ENCODE data around the gene FRMPD4. TPM values are rescaled to one million over a fixed set of nuclear protein-coding genes. Genes with fewer than 3 reads are reported as not detected.
A peak's percentile ranks its signal among the peaks of the same experiment; 100 is the strongest.

Gene FRMPD4
- total and polyA plus RNA-seq, 8 donors, result 0.45 to 0.86 (median 0.68) TPM; not detected in 2

GRCh38 chrX:12210196-12210815 lies 72.0 kb downstream of the FRMPD4 start:
- no peaks in the 10 kb centered on the region for H3K9me3 ChIP-seq
- DNase-seq (peak in 1 of 4 donors; percentile 33), ATAC-seq (no peak)
- no peaks in the 10 kb centered on the region for H3K4me1 ChIP-seq
- no peaks in the 10 kb centered on the region for H3K36me3 ChIP-seq
- no peak overlapping the region for H3K4me3 ChIP-seq
- TF ChIP-seq CTCF (IDR thresholded peaks at IDR 0.05), result no peak
- intact Hi-C loops (cut with DNase I), result no loop called here
- H3K27ac ChIP-seq, result no peak overlapping the region
- H3K27me3 ChIP-seq, result no peaks in the 10 kb centered on the region

GRCh38 chrX:12210971-12211370 lies 72.7 kb downstream of the FRMPD4 start:
- H3K4me1 ChIP-seq, result no peaks in the 10 kb centered on the region
- DNase-seq (no peak), ATAC-seq (no peak)
- H3K4me3 ChIP-seq, result no peak overlapping the region
- no peaks in the 10 kb centered on the region for H3K9me3 ChIP-seq
- intact Hi-C loops (cut with DNase I), result no loop called here
- H3K36me3 ChIP-seq, result no peaks in the 10 kb centered on the region
- no peaks in the 10 kb centered on the region for H3K27me3 ChIP-seq
- no peak overlapping the region for H3K27ac ChIP-seq
- no peak for TF ChIP-seq CTCF (IDR thresholded peaks at IDR 0.05)

GRCh38 chrX:12223650-12224049 lies 85.4 kb downstream of the FRMPD4 start:
- DNase-seq, result no peak
- intact Hi-C loops (cut with DNase I), result no loop called here

GRCh38 chrX:12225107-12225506 lies 86.8 kb downstream of the FRMPD4 start:
- DNase-seq (no peak), ATAC-seq (no peak)
- Histone ChIP-seq H3K4me1 (no peaks in the 10 kb centered on the region), H3K36me3 (no peaks in the 10 kb centered on the region), H3K9me3 (no peaks in the 10 kb centered on the region), H3K27ac (no peak overlapping the region), H3K27me3 (no peaks in the 10 kb centered on the region), H3K4me3 (no peak overlapping the region)
- TF ChIP-seq CTCF (IDR thresholded peaks at IDR 0.05), result no peak
- intact Hi-C loops (cut with DNase I), result no loop called here

More at GRCh38 chrX:12223650-12224049, 85.4 kb downstream of the FRMPD4 start:
- no peak for TF ChIP-seq CTCF (IDR thresholded peaks at IDR 0.05)
- no peak overlapping the region for H3K27ac ChIP-seq
- no peak overlapping the region for H3K4me3 ChIP-seq
- H3K9me3 ChIP-seq, result no peaks in the 10 kb centered on the region
- ATAC-seq, result no peak
- no peaks in the 10 kb centered on the region for H3K36me3 ChIP-seq
- no peaks in the 10 kb centered on the region for H3K4me1 ChIP-seq
- no peaks in the 10 kb centered on the region for H3K27me3 ChIP-seq

- Histone ChIP-seq H3K27me3 (no peaks in the 10 kb centered on the region), H3K27ac (no peak overlapping the region), H3K9me3 (no peaks in the 10 kb centered on the region), H3K36me3 (no peaks in the 10 kb centered on the region), H3K4me1 (no peaks in the 10 kb centered on the region), H3K4me3 (no peak overlapping the region)
- ATAC-seq (no peak), DNase-seq (no peak)
- intact Hi-C loops (cut with DNase I), result no loop called here
- TF ChIP-seq CTCF (IDR thresholded peaks at IDR 0.05), result no peak
These were observed 89.3 kb downstream of the FRMPD4 start for GRCh38 chrX:12227412-12228041.
